WI38 (cell line): Measurements from ENCODE around the gene MPZ.

Experiments
- H3K4me3 ChIP-seq: 2 replicates; pipeline ENCODE4 v1.5.1; 2011; ENCODE audit warnings: low read depth, mild to moderate bottlenecking, control low read depth, low read length
- CTCF ChIP-seq: IDR thresholded peaks from 2 replicates; pipeline ENCODE4 v1.5.1; 2012; ENCODE audit warnings: low read depth, mild to moderate bottlenecking, control low read depth, low read length

MPZ gene

GRCh38 chr1:161282991-161283390 is 26.8 kb downstream of the MPZ start:
- no peak for TF ChIP-seq CTCF
- H3K4me3 ChIP-seq: no peak overlapping the region

- no peak for TF ChIP-seq CTCF
- H3K4me3 ChIP-seq: no peak overlapping the region
Measured at GRCh38 chr1:161274874-161275273, 34.9 kb downstream of the MPZ start.

GRCh38 chr1:161273402-161273801 is 36.4 kb downstream of the MPZ start:
- no peak overlapping the region for H3K4me3 ChIP-seq
- no peak for TF ChIP-seq CTCF

- no peak for TF ChIP-seq CTCF
Measured at GRCh38 chr1:161267321-161267720, 42.4 kb downstream of the MPZ start.

GRCh38 chr1:161266836-161267235 is 42.9 kb downstream of the MPZ start:
- no peak for TF ChIP-seq CTCF
- no peak overlapping the region for H3K4me3 ChIP-seq

More at GRCh38 chr1:161267321-161267720, 42.4 kb downstream of the MPZ start:
- H3K4me3 ChIP-seq: no peak overlapping the region

- TF ChIP-seq CTCF: no peak
- H3K4me3 ChIP-seq: no peak overlapping the region
Measured at GRCh38 chr1:161266202-161266601, 43.6 kb downstream of the MPZ start.

- no peak for TF ChIP-seq CTCF
- H3K4me3 ChIP-seq: no peak overlapping the region
Measured at GRCh38 chr1:161265305-161265704, 44.5 kb downstream of the MPZ start.
